Smooth muscle cell (in vitro differentiated cells): ENCODE measurements around the gene PDE3A. TPM values are rescaled to one million over a fixed set of nuclear protein-coding genes. Genes with fewer than 3 reads are reported as not detected.

ENCODE experiments used
- DNase-seq: peaks from one replicate; lab custom pipeline; 2025; ENCODE audit not compliant: unreplicated experiment; lab: John Stamatoyannopoulos, UW
- H2AFZ ChIP-seq: fragments of 200-600 bp; sonication (generic); 2 replicates; pipeline ENCODE4 v1.6.0; 2016; ENCODE audit warnings: antibody characterized with exemption, low read depth, mild to moderate bottlenecking
- H3F3A ChIP-seq: fragments of 200-600 bp; sonication (generic); 2 replicates; pipeline ENCODE4 v1.6.0; 2017; ENCODE audit warnings: antibody characterized with exemption, low read depth
- H3K27ac ChIP-seq: fragments of 200-600 bp; sonication (generic); 2 replicates; pipeline ENCODE4 v1.5.1; 2016; ENCODE audit warnings: low read depth, mild to moderate bottlenecking
- H3K27me3 ChIP-seq: fragments of 200-600 bp; sonication (generic); 2 replicates; pipeline ENCODE4 v1.6.1; 2016; ENCODE audit warnings: low read depth, mild to moderate bottlenecking
- H3K36me3 ChIP-seq: fragments of 200-600 bp; sonication (generic); 2 replicates; pipeline ENCODE4 v1.5.1; 2016; ENCODE audit warnings: low read depth
- H3K4me1 ChIP-seq: fragments of 200-600 bp; sonication (generic); 2 replicates; pipeline ENCODE4 v1.5.1; 2016; ENCODE audit warnings: low read depth
- H3K4me2 ChIP-seq: fragments of 200-600 bp; sonication (generic); 2 replicates; pipeline ENCODE4 v1.6.0; 2016; ENCODE audit warnings: mild to moderate bottlenecking
- H3K4me3 ChIP-seq: fragments of 200-600 bp; sonication (generic); 2 replicates; pipeline ENCODE4 v1.5.1; 2016; ENCODE audit warnings: mild to moderate bottlenecking
- H3K79me2 ChIP-seq: fragments of 200-600 bp; sonication (generic); 2 replicates; pipeline ENCODE4 v1.6.0; 2016; ENCODE audit warnings: low read depth, mild to moderate bottlenecking
- H3K9ac ChIP-seq: fragments of 200-600 bp; sonication (generic); 2 replicates; pipeline ENCODE4 v1.6.0; 2016; ENCODE audit warnings: low read depth
- H3K9me3 ChIP-seq: fragments of 200-600 bp; sonication (generic); replicated peaks from 2 replicates; pipeline ENCODE4 v1.5.1; 2016; ENCODE audit warnings: low read depth
- H4K20me1 ChIP-seq: fragments of 200-600 bp; sonication (generic); 2 replicates; pipeline ENCODE4 v1.6.0; 2016; ENCODE audit warnings: low read depth
- CTCF ChIP-seq: fragments of 200-600 bp; sonication (generic); IDR thresholded peaks from 2 replicates; pipeline ENCODE4 v1.5.1; 2017; ENCODE audit warnings: borderline replicate concordance, mild to moderate bottlenecking, antibody characterized with exemption; ENCODE audit not compliant: insufficient read depth, poor library complexity, severe bottlenecking
- WGBS: methylation state at CpG from one replicate; pipeline ENCODE4 v1.1.7; 2016; ENCODE audit warnings: low lambda C conversion rate; 5-methylcytosine and 5-hydroxymethylcytosine counted together
- polyA plus RNA-seq: library from polyadenylated mRNA; unstranded; fragments of >200 nt; fragmentation: Nextera tagmentation; extraction: Ambion mirVana; gene quantifications from 2 replicates; pipeline ENCODE4 v1.2.1, GENCODE V29; 2016
- total RNA-seq: library from RNA; depleted of rRNA; stranded (reverse); fragments of >200 nt; gene quantifications from 2 replicates; pipeline ENCODE4 v1.2.3, GENCODE V29; 2014

The PDE3A gene
- total and polyA plus RNA-seq, 2 experiments from 2014 or later, result 1.3 to 6.1 TPM

- Histone ChIP-seq H3K4me2 (no peak overlapping the region), H3K27me3 (no peaks in the 10 kb centered on the region), H3K79me2 (no peaks in the 10 kb centered on the region), H3K9me3 (no peaks in the 10 kb centered on the region), H3K27ac (no peak overlapping the region), H3K4me1 (no peaks in the 10 kb centered on the region), H3K36me3 (no peaks in the 10 kb centered on the region), H2AFZ (no peak overlapping the region), H3K9ac (no peak overlapping the region), H3F3A (no peaks in the 10 kb centered on the region), H3K4me3 (no peak overlapping the region), H4K20me1 (no peaks in the 10 kb centered on the region)
- 100% methylated on average over 2 of the region's 2 CpGs for WGBS
- TF ChIP-seq CTCF, result no peak
- no peak for DNase-seq
Measured at GRCh38 chr12:20487519-20487918, 119.2 kb downstream of the PDE3A start.

- no peak overlapping the region for H3K4me3 ChIP-seq
- H3K4me2 ChIP-seq, result no peak overlapping the region
- H3K9me3 ChIP-seq, result no peaks in the 10 kb centered on the region
- no peak for DNase-seq
- no peaks in the 10 kb centered on the region for H3K27me3 ChIP-seq
- H3K36me3 ChIP-seq, result no peaks in the 10 kb centered on the region
- H2AFZ ChIP-seq, result no peak overlapping the region
- 67% methylated on average over 1 of the region's 1 CpG for WGBS
- no peaks in the 10 kb centered on the region for H3K4me1 ChIP-seq
- no peak overlapping the region for H3K9ac ChIP-seq
- TF ChIP-seq CTCF, result no peak
- H3K27ac ChIP-seq, result no peak overlapping the region
- no peaks in the 10 kb centered on the region for H4K20me1 ChIP-seq
- H3F3A ChIP-seq, result no peaks in the 10 kb centered on the region
- no peaks in the 10 kb centered on the region for H3K79me2 ChIP-seq
Measured at GRCh38 chr12:20489645-20490044, 121.3 kb downstream of the PDE3A start.

- Histone ChIP-seq H3K4me1 (no peaks in the 10 kb centered on the region), H3K4me2 (no peak overlapping the region), H3K4me3 (no peak overlapping the region), H3K27me3 (no peaks in the 10 kb centered on the region), H4K20me1 (no peaks in the 10 kb centered on the region), H3K9ac (no peak overlapping the region), H3K27ac (no peak overlapping the region), H3K79me2 (no peaks in the 10 kb centered on the region), H3K36me3 (no peaks in the 10 kb centered on the region), H3F3A (no peaks in the 10 kb centered on the region), H2AFZ (no peak overlapping the region), H3K9me3 (no peaks in the 10 kb centered on the region)
- no peak for DNase-seq
- no peak for TF ChIP-seq CTCF
Measured at GRCh38 chr12:20490213-20490612, 121.9 kb downstream of the PDE3A start.

GRCh38 chr12:20491290-20491689 is 123.0 kb downstream of the PDE3A start:
- H3K36me3 ChIP-seq, result no peaks in the 10 kb centered on the region
- no peak overlapping the region for H3K4me3 ChIP-seq
- no peaks in the 10 kb centered on the region for H3K4me1 ChIP-seq
- H3K9ac ChIP-seq, result no peak overlapping the region
- H3K4me2 ChIP-seq, result no peak overlapping the region
- no peak for TF ChIP-seq CTCF
- no peak overlapping the region for H3K27ac ChIP-seq
- no peaks in the 10 kb centered on the region for H4K20me1 ChIP-seq
- no peak overlapping the region for H2AFZ ChIP-seq
- no peaks in the 10 kb centered on the region for H3F3A ChIP-seq
- WGBS, result 75% methylated on average over 5 of the region's 5 CpGs
- H3K27me3 ChIP-seq, result no peaks in the 10 kb centered on the region
- no peaks in the 10 kb centered on the region for H3K79me2 ChIP-seq
- DNase-seq, result no peak
- no peaks in the 10 kb centered on the region for H3K9me3 ChIP-seq
